ENCODE results near the gene CDH4. TPM values are rescaled to one million over a fixed set of nuclear protein-coding genes. Genes with fewer than 3 reads are reported as not detected.

CDH4 gene
- total RNA-seq, 1 experiment from 2014 or later, result not detected

DNA sequence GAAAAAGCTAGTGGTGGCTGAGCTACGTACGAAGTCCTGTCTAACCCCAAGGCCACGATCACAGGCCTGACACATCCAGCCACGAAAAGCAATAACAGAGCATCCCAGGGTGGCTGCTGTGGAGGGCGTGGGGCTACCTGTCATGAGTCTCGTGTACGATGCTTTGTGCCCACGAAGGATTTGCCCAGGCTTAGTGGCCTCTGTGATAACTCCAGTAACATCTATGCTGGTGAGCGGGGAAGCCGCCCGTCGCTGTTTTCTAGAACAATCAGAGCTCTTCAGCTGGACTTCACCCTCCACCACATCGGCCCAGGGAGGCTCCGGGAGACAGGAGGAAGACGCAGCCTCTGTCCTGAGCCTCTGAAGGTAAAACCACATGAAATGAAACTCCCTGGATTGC, 563.1 kb downstream of the CDH4 start:
- CTCF ChIA-PET, result no interaction called here
- H2AFZ ChIP-seq, result no peak overlapping the region
- TF ChIP-seq EZH2 (IDR thresholded peaks at IDR 0.05; ENCODE audit: low read depth), result no peak
- TF ChIP-seq, protein P1, sequence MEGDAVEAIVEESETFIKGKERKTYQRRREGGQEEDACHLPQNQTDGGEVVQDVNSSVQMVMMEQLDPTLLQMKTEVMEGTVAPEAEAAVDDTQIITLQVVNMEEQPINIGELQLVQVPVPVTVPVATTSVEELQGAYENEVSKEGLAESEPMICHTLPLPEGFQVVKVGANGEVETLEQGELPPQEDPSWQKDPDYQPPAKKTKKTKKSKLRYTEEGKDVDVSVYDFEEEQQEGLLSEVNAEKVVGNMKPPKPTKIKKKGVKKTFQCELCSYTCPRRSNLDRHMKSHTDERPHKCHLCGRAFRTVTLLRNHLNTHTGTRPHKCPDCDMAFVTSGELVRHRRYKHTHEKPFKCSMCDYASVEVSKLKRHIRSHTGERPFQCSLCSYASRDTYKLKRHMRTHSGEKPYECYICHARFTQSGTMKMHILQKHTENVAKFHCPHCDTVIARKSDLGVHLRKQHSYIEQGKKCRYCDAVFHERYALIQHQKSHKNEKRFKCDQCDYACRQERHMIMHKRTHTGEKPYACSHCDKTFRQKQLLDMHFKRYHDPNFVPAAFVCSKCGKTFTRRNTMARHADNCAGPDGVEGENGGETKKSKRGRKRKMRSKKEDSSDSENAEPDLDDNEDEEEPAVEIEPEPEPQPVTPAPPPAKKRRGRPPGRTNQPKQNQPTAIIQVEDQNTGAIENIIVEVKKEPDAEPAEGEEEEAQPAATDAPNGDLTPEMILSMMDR (conservative IDR thresholded peaks at IDR 0.05), result no peak

DNA sequence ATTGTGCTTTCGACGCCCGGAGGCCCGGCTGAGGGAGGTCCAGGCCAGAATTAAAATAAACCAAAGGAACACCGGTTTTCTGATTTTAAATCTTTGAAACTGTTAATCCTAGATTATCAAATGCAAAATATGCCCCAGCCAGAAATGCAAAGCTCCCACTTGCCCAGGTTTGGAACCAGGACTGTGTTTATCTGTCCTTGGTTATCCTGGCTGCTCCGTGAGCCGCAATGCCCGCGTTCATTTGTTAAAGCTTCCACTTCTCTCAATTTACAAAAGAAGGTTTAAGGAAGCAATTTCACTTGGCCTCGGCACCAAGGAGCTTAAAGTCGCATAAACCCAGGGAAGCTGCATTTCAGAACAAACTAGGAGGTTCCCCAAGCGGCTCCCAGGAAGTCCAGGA, 563.6 kb downstream of the CDH4 start:
- Histone ChIP-seq H3K4me2 (no peak overlapping the region), H3F3A (ENCODE audit: insufficient read depth, low read depth) (no peaks in the 10 kb centered on the region), H3K4me3 (no peak overlapping the region), H3K27ac (no peak overlapping the region), H3K27me3 (ENCODE audit: insufficient read depth, low read depth) (peaks cover 100% of the 10 kb centered on the region), H3K9me3 (ENCODE audit: insufficient read depth, low read depth) (no peaks in the 10 kb centered on the region), H2AFZ (no peak overlapping the region), H4K20me1 (ENCODE audit: insufficient read depth) (peaks cover 8% of the 10 kb centered on the region; the same call in 1 of the 2 replicates), H3K79me2 (ENCODE audit: low read depth) (no peaks in the 10 kb centered on the region), H3K4me1 (replicated peaks; ENCODE audit: insufficient read depth) (no peaks in the 10 kb centered on the region), H3K36me3 (ENCODE audit: low read depth) (no peaks in the 10 kb centered on the region), H3K9me2 (ENCODE audit: insufficient read depth) (no peaks in the 10 kb centered on the region)
- ChIA-PET CTCF (interaction anchor here (0.6 kb wide), 1 partner anchor 1197 kb away, joined by 8 read pairs; no protein-coding TSS in a partner anchor), POLR2A (ENCODE audit: unreplicated experiment) (no interaction called here)
- TF ChIP-seq EZH2 (IDR thresholded peaks at IDR 0.05; ENCODE audit: low read depth), result 0 out of 2 replicates have a peak, but pooled peaks have one; percentile 88
- TF ChIP-seq, protein P1 (conservative IDR thresholded peaks at IDR 0.05), result no peak
- DNase-seq, result no peak
- intact Hi-C loops (cut with micrococcal nuclease; ENCODE audit: unreplicated experiment), result no loop called here
- BruUV-seq (replicated peaks), result no TSS peak

More for the DNA sequence above, 563.1 kb downstream of the CDH4 start:
- no TSS peak for BruUV-seq (replicated peaks)
- Histone ChIP-seq H3F3A (ENCODE audit: insufficient read depth, low read depth) (no peaks in the 10 kb centered on the region), H3K4me2 (no peak overlapping the region), H3K9me2 (ENCODE audit: insufficient read depth) (no peaks in the 10 kb centered on the region), H3K9me3 (ENCODE audit: insufficient read depth, low read depth) (no peaks in the 10 kb centered on the region), H3K4me1 (replicated peaks; ENCODE audit: insufficient read depth) (no peaks in the 10 kb centered on the region), H3K27me3 (ENCODE audit: insufficient read depth, low read depth) (peaks cover 100% of the 10 kb centered on the region), H3K36me3 (ENCODE audit: low read depth) (no peaks in the 10 kb centered on the region), H3K27ac (no peak overlapping the region), H4K20me1 (ENCODE audit: insufficient read depth) (peaks cover 8% of the 10 kb centered on the region; the same call in 1 of the 2 replicates), H3K79me2 (ENCODE audit: low read depth) (no peaks in the 10 kb centered on the region), H3K4me3 (no peak overlapping the region)
- POLR2A ChIA-PET (ENCODE audit: unreplicated experiment), result no interaction called here
- no peak for DNase-seq
- intact Hi-C loops (cut with micrococcal nuclease; ENCODE audit: unreplicated experiment), result no loop called here

DNA sequence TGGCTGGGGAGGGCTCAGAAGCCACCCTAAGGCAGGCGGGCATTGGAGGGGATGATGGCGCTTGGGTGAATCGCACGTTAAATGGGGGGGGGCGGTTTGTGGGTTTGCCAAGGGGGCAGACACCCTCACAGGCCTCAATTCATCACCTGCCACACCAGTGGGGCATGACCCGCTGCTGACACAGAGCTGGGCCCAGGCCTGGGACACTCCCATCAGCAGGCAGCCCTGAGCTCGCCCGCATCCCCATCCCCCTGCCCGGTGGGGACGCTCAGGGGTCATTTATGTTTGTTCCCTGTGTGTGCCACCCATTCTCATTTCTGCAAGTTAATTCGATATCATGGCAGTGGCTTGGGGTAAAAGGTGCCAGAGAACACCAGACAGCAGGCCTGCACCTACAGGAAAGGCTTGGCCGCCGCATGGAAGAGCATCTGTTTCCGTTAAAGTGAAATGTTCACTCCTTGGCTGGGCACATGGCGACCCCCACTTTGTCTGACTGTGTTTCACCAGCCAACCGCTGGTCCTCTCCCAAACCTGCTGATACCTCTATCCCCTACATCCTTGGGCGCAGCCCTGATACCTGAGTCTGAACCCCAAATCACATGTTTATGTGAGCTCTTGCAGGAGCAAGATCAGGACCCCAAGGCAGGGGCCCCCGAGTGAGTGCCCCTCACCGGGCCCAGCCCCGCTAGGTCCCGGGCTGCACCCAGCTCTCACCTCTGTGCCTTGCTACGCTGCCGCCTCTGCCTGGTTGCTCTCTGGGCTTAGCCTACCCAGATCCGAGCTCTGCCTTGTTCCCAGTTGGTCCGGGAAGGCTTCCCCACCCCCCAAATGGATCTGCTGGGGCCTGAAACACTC, 564.8 kb downstream of the CDH4 start:
- ChIA-PET CTCF (no interaction called here), POLR2A (ENCODE audit: unreplicated experiment) (no interaction called here)
- no peak overlapping the region for H2AFZ ChIP-seq
- intact Hi-C loops (cut with micrococcal nuclease; ENCODE audit: unreplicated experiment), result no loop called here
- H3K4me1 ChIP-seq (replicated peaks; ENCODE audit: insufficient read depth), result no peaks in the 10 kb centered on the region
- H3K9me3 ChIP-seq (ENCODE audit: insufficient read depth, low read depth), result no peaks in the 10 kb centered on the region
- no peaks in the 10 kb centered on the region for H3K9me2 ChIP-seq (ENCODE audit: insufficient read depth)
- H3K27ac ChIP-seq, result no peak overlapping the region
- H3K79me2 ChIP-seq (ENCODE audit: low read depth), result no peaks in the 10 kb centered on the region
- H3K4me3 ChIP-seq, result no peak overlapping the region
- H3K27me3 ChIP-seq (ENCODE audit: insufficient read depth, low read depth), result peaks cover 99% of the 10 kb centered on the region
- no TSS peak for BruUV-seq (replicated peaks)
- no peak for DNase-seq
- TF ChIP-seq, protein P1 (conservative IDR thresholded peaks at IDR 0.05), result no peak
- no peak for TF ChIP-seq EZH2 (IDR thresholded peaks at IDR 0.05; ENCODE audit: low read depth)
- H3K4me2 ChIP-seq, result no peak overlapping the region
- H3F3A ChIP-seq (ENCODE audit: insufficient read depth, low read depth), result no peaks in the 10 kb centered on the region
- peaks cover 8% of the 10 kb centered on the region; the same call in 1 of the 2 replicates for H4K20me1 ChIP-seq (ENCODE audit: insufficient read depth)
- H3K36me3 ChIP-seq (ENCODE audit: low read depth), result no peaks in the 10 kb centered on the region
